Measurements from ENCODE around the gene MRPL47.

DNA sequence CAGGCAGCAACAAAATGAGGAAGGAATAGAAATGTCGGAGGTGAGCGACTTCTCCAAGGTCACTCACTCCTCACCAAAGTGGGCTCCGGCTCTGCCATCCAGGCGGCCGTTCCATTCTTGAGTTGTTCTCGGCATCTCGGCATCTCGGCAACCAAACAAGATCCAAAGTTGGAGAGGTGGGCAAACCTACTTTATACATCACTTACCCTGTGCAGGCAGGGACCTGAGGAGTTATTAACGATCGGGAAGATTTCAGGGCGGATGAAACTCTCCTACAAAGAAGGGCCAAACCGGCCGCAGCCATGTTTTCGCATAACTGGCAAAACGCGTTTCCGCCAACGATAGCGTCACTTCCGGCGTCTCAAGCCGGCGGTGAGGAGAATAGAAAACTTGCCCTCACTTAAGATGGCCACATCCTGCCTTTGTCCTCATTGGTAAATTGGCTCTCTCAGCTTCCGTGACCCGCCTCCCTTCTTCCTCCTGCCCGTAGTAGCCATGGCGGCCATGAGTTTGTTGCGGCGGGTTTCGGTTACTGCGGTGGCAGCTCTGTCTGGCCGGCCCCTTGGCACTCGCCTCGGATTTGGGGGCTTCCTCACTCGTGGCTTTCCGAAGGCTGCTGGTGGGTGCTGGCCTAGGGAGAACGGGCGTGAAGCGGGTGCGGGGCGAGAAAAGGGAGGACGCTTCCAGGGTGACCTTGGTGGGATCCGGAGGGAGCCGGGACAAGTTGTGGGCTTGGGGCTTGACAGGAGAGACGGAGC is at the start of gene MRPL47, which contains the start of gene NDUFB5:
- TF ChIP-seq ZNF234 (CRISPR knock-in tag; conservative IDR thresholded peaks at IDR 0.05), result no peak
- no peak for TF ChIP-seq ZNF256 (CRISPR knock-in tag; conservative IDR thresholded peaks at IDR 0.05)
- TF ChIP-seq, protein P1, sequence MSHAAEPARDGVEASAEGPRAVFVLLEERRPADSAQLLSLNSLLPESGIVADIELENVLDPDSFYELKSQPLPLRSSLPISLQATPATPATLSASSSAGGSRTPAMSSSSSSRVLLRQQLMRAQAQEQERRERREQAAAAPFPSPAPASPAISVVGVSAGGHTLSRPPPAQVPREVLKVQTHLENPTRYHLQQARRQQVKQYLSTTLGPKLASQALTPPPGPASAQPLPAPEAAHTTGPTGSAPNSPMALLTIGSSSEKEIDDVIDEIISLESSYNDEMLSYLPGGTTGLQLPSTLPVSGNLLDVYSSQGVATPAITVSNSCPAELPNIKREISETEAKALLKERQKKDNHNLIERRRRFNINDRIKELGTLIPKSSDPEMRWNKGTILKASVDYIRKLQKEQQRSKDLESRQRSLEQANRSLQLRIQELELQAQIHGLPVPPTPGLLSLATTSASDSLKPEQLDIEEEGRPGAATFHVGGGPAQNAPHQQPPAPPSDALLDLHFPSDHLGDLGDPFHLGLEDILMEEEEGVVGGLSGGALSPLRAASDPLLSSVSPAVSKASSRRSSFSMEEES (CRISPR knock-in tag; IDR thresholded peaks at IDR 0.05), result peak; percentile 48; the same call in 1 of the 2 replicates
